Measurements from ENCODE around the gene MARCHF9.
A peak's percentile ranks its signal among the peaks of the same experiment; 100 is the strongest.

MARCHF9 gene

GRCh38 chr12:57750561-57751431, 4.1 kb upstream of the MARCHF9 start:
- Histone ChIP-seq H3K4me1 (peaks cover 10% of the 10 kb centered on the region), H3K27me3 (ENCODE audit: low read depth) (no peaks in the 10 kb centered on the region), H3K36me3 (replicated peaks) (peaks cover 41% of the 10 kb centered on the region), H3K4me3 (peak overlapping the region; percentile 94), H3K9me3 (no peaks in the 10 kb centered on the region)
- DNase-seq (ENCODE audit: low spot score in 2 of 2): no peak
- in situ Hi-C loops (cut with MboI; ENCODE audit: low sequenced_read_pairs): no loop called here

GRCh38 chr12:57751432-57751787, 3.5 kb upstream of the MARCHF9 start:
- Histone ChIP-seq H3K36me3 (replicated peaks) (peaks cover 41% of the 10 kb centered on the region), H3K4me3 (peak overlapping the region; percentile 94), H3K4me1 (peaks cover 10% of the 10 kb centered on the region), H3K9me3 (no peaks in the 10 kb centered on the region), H3K27me3 (ENCODE audit: low read depth) (no peaks in the 10 kb centered on the region)
- in situ Hi-C loops (cut with MboI; ENCODE audit: low sequenced_read_pairs): no loop called here
- DNase-seq (ENCODE audit: low spot score in 2 of 2): no peak

- Histone ChIP-seq H3K36me3 (replicated peaks) (peaks cover 42% of the 10 kb centered on the region), H3K4me3 (peak within 1 kb of the TSS; percentile 94), H3K27me3 (ENCODE audit: low read depth) (no peaks in the 10 kb centered on the region), H3K9me3 (no peaks in the 10 kb centered on the region), H3K4me1 (peaks cover 15% of the 10 kb centered on the region)
- in situ Hi-C loops (cut with MboI; ENCODE audit: low sequenced_read_pairs): no loop called here
- DNase-seq (ENCODE audit: low spot score in 2 of 2): peak; percentile 99 to 100
These were observed 2.9 kb upstream of the MARCHF9 start, which contains the start of gene CDK4 for GRCh38 chr12:57751788-57752667. Gene CDK4, minus strand, starts transcription at chr12:57752310. Its CDS starts 593 bp downstream, at chr12:57751717.

DNA sequence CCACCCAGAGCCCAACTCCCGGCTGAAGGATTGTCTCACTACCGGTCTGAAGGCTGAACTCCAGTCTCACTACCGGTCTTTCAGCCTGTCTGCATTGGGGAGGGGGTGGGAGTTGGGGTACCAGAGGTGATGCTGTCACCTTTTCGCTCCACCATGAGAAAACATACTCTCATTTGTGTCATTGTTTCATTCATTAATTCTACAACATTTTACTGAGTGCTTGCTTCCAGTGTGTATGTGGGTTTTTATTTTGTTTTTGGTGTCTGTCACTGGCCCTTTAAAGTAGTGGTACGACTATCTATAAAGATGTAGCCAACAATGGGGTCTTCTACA, 2.3 kb upstream of the MARCHF9 start:
- in situ Hi-C loops (cut with MboI; ENCODE audit: low sequenced_read_pairs): no loop called here

GRCh38 chr12:57753756-57754337, 1.1 kb upstream of the MARCHF9 start:
- peaks cover 16% of the 10 kb centered on the region for H3K4me1 ChIP-seq
- H3K4me3 ChIP-seq: no peak overlapping the region
- in situ Hi-C loops (cut with MboI; ENCODE audit: low sequenced_read_pairs): no loop called here
- DNase-seq (ENCODE audit: low spot score in 2 of 2): no peak
- H3K9me3 ChIP-seq: no peaks in the 10 kb centered on the region
- no peaks in the 10 kb centered on the region for H3K27me3 ChIP-seq (ENCODE audit: low read depth)
- H3K36me3 ChIP-seq (replicated peaks): peaks cover 39% of the 10 kb centered on the region

More for the DNA sequence above, 2.3 kb upstream of the MARCHF9 start:
- Histone ChIP-seq H3K36me3 (replicated peaks) (peaks cover 39% of the 10 kb centered on the region), H3K4me3 (peak overlapping the region; percentile 6; the same call in 1 of the 2 replicates), H3K27me3 (ENCODE audit: low read depth) (no peaks in the 10 kb centered on the region), H3K4me1 (peaks cover 16% of the 10 kb centered on the region), H3K9me3 (no peaks in the 10 kb centered on the region)
- DNase-seq (ENCODE audit: low spot score in 2 of 2): no peak

GRCh38 chr12:57755194-57755453, 221 bp downstream of the MARCHF9 start:
- no peaks in the 10 kb centered on the region for H3K27me3 ChIP-seq (ENCODE audit: low read depth)
- peaks cover 16% of the 10 kb centered on the region for H3K4me1 ChIP-seq
- H3K36me3 ChIP-seq (replicated peaks): peaks cover 31% of the 10 kb centered on the region
- in situ Hi-C loops (cut with MboI; ENCODE audit: low sequenced_read_pairs): no loop called here
- no peak for DNase-seq (ENCODE audit: low spot score in 2 of 2)
- H3K4me3 ChIP-seq: peak overlapping the region; percentile 54
- no peaks in the 10 kb centered on the region for H3K9me3 ChIP-seq

DNA sequence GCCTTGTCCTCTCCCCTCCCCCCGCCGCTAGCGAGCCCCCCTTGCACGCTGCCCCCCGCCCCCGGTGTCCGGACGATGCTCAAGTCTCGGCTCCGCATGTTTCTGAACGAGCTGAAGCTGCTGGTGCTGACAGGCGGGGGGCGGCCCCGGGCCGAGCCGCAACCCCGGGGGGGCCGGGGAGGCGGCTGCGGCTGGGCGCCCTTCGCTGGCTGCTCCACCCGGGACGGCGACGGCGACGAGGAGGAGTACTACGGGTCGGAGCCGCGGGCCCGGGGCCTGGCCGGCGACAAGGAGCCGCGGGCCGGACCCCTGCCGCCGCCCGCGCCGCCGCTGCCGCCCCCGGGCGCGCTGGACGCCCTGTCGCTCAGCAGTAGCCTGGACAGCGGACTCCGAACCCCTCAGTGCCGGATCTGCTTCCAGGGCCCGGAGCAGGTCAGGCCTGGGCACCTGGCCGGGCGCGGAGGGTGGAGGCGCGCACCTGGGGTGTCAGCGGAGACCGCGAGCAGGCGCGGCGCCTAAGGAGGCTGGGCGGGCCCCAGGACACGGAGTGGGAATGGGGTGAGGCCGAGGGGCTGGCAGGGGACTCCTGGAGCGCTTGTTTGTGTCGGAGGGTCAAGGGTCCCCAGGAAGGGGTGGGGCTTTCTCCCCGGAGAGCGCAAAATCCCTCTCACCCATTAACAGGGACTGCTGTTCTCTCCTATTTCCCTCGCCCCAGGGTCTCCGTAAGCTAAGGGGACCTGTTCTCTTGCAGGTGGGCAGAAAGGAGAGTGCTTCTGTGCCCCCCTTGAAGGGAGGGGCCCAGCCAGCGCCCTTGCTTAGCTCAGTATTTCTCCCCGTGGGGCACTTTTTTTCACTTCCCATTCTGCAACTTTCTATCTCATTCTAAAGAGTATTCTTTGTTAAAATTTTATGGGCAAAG, 810 bp downstream of the MARCHF9 start:
- Histone ChIP-seq H3K4me3 (peak overlapping the region; percentile 54), H3K36me3 (replicated peaks) (peaks cover 25% of the 10 kb centered on the region), H3K27me3 (ENCODE audit: low read depth) (no peaks in the 10 kb centered on the region), H3K4me1 (peaks cover 16% of the 10 kb centered on the region), H3K9me3 (no peaks in the 10 kb centered on the region)
- in situ Hi-C loops (cut with MboI; ENCODE audit: low sequenced_read_pairs): no loop called here
- peak in 1 of 2 experiments; percentile 62 for DNase-seq (ENCODE audit: low spot score in 2 of 2)

DNA sequence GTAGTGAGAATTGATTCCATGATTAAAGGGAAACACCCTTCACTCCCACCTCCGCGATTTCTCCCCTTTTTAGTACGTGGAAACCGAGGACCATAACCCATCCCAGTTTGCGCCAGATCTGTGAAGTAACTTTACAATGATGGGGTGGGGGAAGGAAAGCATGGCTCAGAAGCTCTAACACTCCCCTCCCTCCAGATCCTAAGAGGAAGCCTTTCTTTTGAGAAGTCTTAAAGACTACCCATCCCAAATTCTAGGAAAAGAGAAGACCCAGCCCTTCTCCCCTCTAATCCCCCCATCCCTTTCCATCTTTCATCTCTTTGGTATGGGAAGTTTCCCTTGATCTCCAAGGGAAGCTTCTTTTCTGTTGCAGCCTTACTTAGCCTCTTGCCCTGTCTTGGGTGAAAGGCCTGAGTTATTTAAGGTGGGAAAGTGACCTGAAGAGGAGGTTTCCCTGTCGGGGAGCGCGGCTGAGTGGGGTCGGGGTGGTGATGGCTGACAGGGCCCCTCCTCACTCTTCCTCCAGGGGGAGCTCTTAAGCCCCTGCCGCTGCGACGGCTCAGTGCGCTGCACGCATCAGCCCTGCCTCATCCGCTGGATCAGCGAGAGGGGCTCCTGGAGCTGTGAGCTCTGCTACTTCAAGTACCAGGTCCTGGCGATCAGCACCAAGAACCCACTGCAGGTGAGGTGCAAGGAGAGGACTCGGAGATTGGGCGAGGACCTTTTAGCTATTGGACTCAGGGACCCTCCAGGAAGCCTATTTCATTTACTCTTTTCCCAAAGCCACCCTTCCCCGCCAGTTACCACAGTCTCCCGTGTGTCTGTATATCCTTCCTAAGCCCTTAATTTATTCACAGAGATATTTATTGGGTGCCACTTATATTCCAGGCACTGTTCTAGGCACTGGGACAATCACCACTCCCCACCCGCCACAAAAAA, 1.8 kb downstream of the MARCHF9 start:
- in situ Hi-C loops (cut with MboI; ENCODE audit: low sequenced_read_pairs): no loop called here
- Histone ChIP-seq H3K9me3 (no peaks in the 10 kb centered on the region), H3K36me3 (replicated peaks) (peaks cover 18% of the 10 kb centered on the region), H3K4me1 (peaks cover 16% of the 10 kb centered on the region), H3K4me3 (peak overlapping the region; percentile 54), H3K27me3 (ENCODE audit: low read depth) (no peaks in the 10 kb centered on the region)
- peak; percentile 63 to 82 for DNase-seq (ENCODE audit: low spot score in 2 of 2)

DNA sequence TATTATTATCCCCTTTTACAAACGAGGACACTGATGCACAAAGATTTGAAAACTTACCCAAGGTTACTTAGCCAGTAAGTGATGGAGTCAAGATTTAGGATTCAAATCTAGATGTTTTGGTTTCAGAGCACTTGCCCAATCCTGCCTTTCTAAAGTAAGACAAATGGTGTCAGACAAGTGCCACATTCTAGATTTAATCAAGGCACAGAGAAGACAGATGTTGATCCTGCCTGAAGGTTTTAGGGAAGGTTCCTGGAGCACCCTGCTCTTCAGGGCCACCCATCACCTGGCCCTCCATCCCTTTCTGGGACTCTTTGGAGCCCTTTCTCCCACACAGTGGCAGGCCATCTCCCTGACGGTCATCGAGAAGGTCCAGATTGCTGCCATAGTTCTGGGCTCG, 2.9 kb downstream of the MARCHF9 start:
- no peak for DNase-seq (ENCODE audit: low spot score in 2 of 2)
- Histone ChIP-seq H3K4me3 (no peak overlapping the region), H3K27me3 (ENCODE audit: low read depth) (no peaks in the 10 kb centered on the region), H3K4me1 (peaks cover 13% of the 10 kb centered on the region), H3K9me3 (no peaks in the 10 kb centered on the region), H3K36me3 (replicated peaks) (peaks cover 18% of the 10 kb centered on the region)
- in situ Hi-C loops (cut with MboI; ENCODE audit: low sequenced_read_pairs): no loop called here

GRCh38 chr12:57758552-57759359, 3.9 kb downstream of the MARCHF9 start:
- in situ Hi-C loops (cut with MboI; ENCODE audit: low sequenced_read_pairs): no loop called here
- no peak for DNase-seq (ENCODE audit: low spot score in 2 of 2)
- H3K4me3 ChIP-seq: no peak overlapping the region
- peaks cover 13% of the 10 kb centered on the region for H3K4me1 ChIP-seq
- no peaks in the 10 kb centered on the region for H3K27me3 ChIP-seq (ENCODE audit: low read depth)
- H3K9me3 ChIP-seq: no peaks in the 10 kb centered on the region
- peaks cover 18% of the 10 kb centered on the region for H3K36me3 ChIP-seq (replicated peaks)

GRCh38 chr12:57759360-57759980, 4.6 kb downstream of the MARCHF9 start:
- no peaks in the 10 kb centered on the region for H3K9me3 ChIP-seq
- DNase-seq (ENCODE audit: low spot score in 2 of 2): no peak

More at GRCh38 chr12:57759360-57759980, 4.6 kb downstream of the MARCHF9 start:
- Histone ChIP-seq H3K36me3 (replicated peaks) (peaks cover 18% of the 10 kb centered on the region), H3K27me3 (ENCODE audit: low read depth) (peaks cover 3% of the 10 kb centered on the region), H3K4me1 (peaks cover 9% of the 10 kb centered on the region), H3K4me3 (no peak overlapping the region)
- in situ Hi-C loops (cut with MboI; ENCODE audit: low sequenced_read_pairs): no loop called here
